ENCODE data around the gene KLF6. TPM values are rescaled to one million over a fixed set of nuclear protein-coding genes. Genes with fewer than 3 reads are reported as not detected.

KLF6 gene
- total and polyA plus RNA-seq, 2 experiments from 2014 or later, result 187 to 602 TPM

- WGBS (ENCODE audit: low lambda C conversion rate, missing lambda C conversion rate), result 63% methylated on average over 11 of the region's 11 CpGs
- no peaks in the 10 kb centered on the region for H3K27me3 ChIP-seq
- peak overlapping the region; percentile 79 for H3K27ac ChIP-seq
- no peaks in the 10 kb centered on the region for H3K9me2 ChIP-seq (replicated peaks; ENCODE audit: insufficient read depth)
- no peaks in the 10 kb centered on the region for H4K20me1 ChIP-seq (ENCODE audit: insufficient read depth, poor library complexity, severe bottlenecking)
- H2AFZ ChIP-seq, result no peak overlapping the region
- H3K4me2 ChIP-seq, result peak overlapping the region; percentile 59
- H3K9me3 ChIP-seq (ENCODE audit: low read depth), result no peaks in the 10 kb centered on the region
- H3K36me3 ChIP-seq (replicated peaks; ENCODE audit: insufficient read depth, low read depth), result no peaks in the 10 kb centered on the region
- TF ChIP-seq CTCF (IDR thresholded peaks at IDR 0.05; ENCODE audit: poor library complexity) (no peak), EZH2 (IDR thresholded peaks at IDR 0.05; ENCODE audit: borderline replicate concordance) (no peak), EZH2phosphoT487 (IDR thresholded peaks at IDR 0.05; ENCODE audit: low read depth, severe bottlenecking, unreplicated experiment) (no peak)
- no peaks in the 10 kb centered on the region for H3K79me2 ChIP-seq
- H3K4me3 ChIP-seq, result no peak overlapping the region
- DNase-seq (ENCODE audit: low spot score), result peak; percentile 50
- peaks cover 23% of the 10 kb centered on the region for H3K4me1 ChIP-seq (ENCODE audit: insufficient read depth)
Measured at GRCh38 chr10:3750006-3750816, 34.8 kb downstream of the KLF6 start.

GRCh38 chr10:3749600-3749999 is 35.4 kb downstream of the KLF6 start:
- no peaks in the 10 kb centered on the region for H4K20me1 ChIP-seq (ENCODE audit: insufficient read depth, poor library complexity, severe bottlenecking)
- no peak overlapping the region for H3K4me3 ChIP-seq
- H3K36me3 ChIP-seq (replicated peaks; ENCODE audit: insufficient read depth, low read depth), result no peaks in the 10 kb centered on the region
- no peaks in the 10 kb centered on the region for H3K79me2 ChIP-seq
- TF ChIP-seq EZH2phosphoT487 (IDR thresholded peaks at IDR 0.05; ENCODE audit: low read depth, severe bottlenecking, unreplicated experiment) (no peak), EZH2 (IDR thresholded peaks at IDR 0.05; ENCODE audit: borderline replicate concordance) (no peak), CTCF (IDR thresholded peaks at IDR 0.05; ENCODE audit: poor library complexity) (no peak)
- no peak overlapping the region for H2AFZ ChIP-seq
- H3K4me2 ChIP-seq, result peak overlapping the region; percentile 59
- no peaks in the 10 kb centered on the region for H3K27me3 ChIP-seq
- no peaks in the 10 kb centered on the region for H3K9me2 ChIP-seq (replicated peaks; ENCODE audit: insufficient read depth)
- 32% methylated on average over 9 of the region's 9 CpGs for WGBS (ENCODE audit: low lambda C conversion rate, missing lambda C conversion rate)
- peak; percentile 61 for DNase-seq (ENCODE audit: low spot score)
- H3K27ac ChIP-seq, result peak overlapping the region; percentile 79
- peaks cover 22% of the 10 kb centered on the region for H3K4me1 ChIP-seq (ENCODE audit: insufficient read depth)
- no peaks in the 10 kb centered on the region for H3K9me3 ChIP-seq (ENCODE audit: low read depth)

- Histone ChIP-seq H3K36me3 (replicated peaks; ENCODE audit: insufficient read depth, low read depth) (no peaks in the 10 kb centered on the region), H3K27me3 (no peaks in the 10 kb centered on the region), H3K9me3 (ENCODE audit: low read depth) (no peaks in the 10 kb centered on the region), H2AFZ (no peak overlapping the region), H3K9me2 (replicated peaks; ENCODE audit: insufficient read depth) (no peaks in the 10 kb centered on the region), H3K4me3 (no peak overlapping the region), H3K4me1 (ENCODE audit: insufficient read depth) (peaks cover 22% of the 10 kb centered on the region), H3K79me2 (no peaks in the 10 kb centered on the region), H4K20me1 (ENCODE audit: insufficient read depth, poor library complexity, severe bottlenecking) (no peaks in the 10 kb centered on the region), H3K27ac (peak overlapping the region; percentile 18), H3K4me2 (no peak overlapping the region)
- 89% methylated on average over 5 of the region's 5 CpGs for WGBS (ENCODE audit: low lambda C conversion rate, missing lambda C conversion rate)
- TF ChIP-seq CTCF (IDR thresholded peaks at IDR 0.05; ENCODE audit: poor library complexity) (no peak), EZH2 (IDR thresholded peaks at IDR 0.05; ENCODE audit: borderline replicate concordance) (no peak), EZH2phosphoT487 (IDR thresholded peaks at IDR 0.05; ENCODE audit: low read depth, severe bottlenecking, unreplicated experiment) (no peak)
- DNase-seq (ENCODE audit: low spot score), result no peak
Measured at GRCh38 chr10:3749011-3749410, 36.0 kb downstream of the KLF6 start.
